Stimulated activated effector memory CD8-positive, alpha-beta T cell treated with anti-CD3 and anti-CD28 coated beads, Interleukin-12 subunit alpha, Interleukin-12 subunit beta, amount 100 ng/mL, for 72 hours (primary cell): ENCODE results near the gene SETMAR.
"Not testable (repeated sequence)": the region's sequence is repeated elsewhere in the genome, so short reads cannot be mapped to it uniquely, and the experiment has no call there.

Experiments used
- ATAC-seq: fragments of 150-1000 bp; cut with Tn5 transposase; 2 replicates; pipeline ENCODE4 v1.10.0; 2021
- DNase-seq, 2 donors: peaks; one replicate each; pipeline ENCODE4 v3.0.0; 2021 to 2022; ENCODE audit warnings: low spot score in 2 of 2
- H3K27ac Mint-ChIP-seq: one replicate; pipeline ENCODE4 v1.8.0; 2022; ENCODE audit warnings: mild to moderate bottlenecking, mixed read lengths
- H3K36me3 Mint-ChIP-seq: one replicate; pipeline ENCODE4 v1.8.0; 2022; ENCODE audit warnings: mild to moderate bottlenecking, mixed read lengths
- H3K4me1 Mint-ChIP-seq: one replicate; pipeline ENCODE4 v1.8.0; 2022; ENCODE audit warnings: mixed read lengths
- H3K4me3 Mint-ChIP-seq: one replicate; pipeline ENCODE4 v1.8.0; 2022; ENCODE audit warnings: mild to moderate bottlenecking, mixed read lengths
- H3K9me3 Mint-ChIP-seq: one replicate; pipeline ENCODE4 v1.8.0; 2022; ENCODE audit warnings: mixed read lengths

The SETMAR gene

GRCh38 chr3:4305210-4305609, 2.0 kb downstream of the SETMAR start:
- H3K27ac Mint-ChIP-seq, ATAC-seq: not testable (repeated sequence)
- H3K4me3 Mint-ChIP-seq: peak overlapping the region; percentile 17

GRCh38 chr3:4306091-4306490, 2.9 kb downstream of the SETMAR start:
- no peak for DNase-seq

More at GRCh38 chr3:4305210-4305609, 2.0 kb downstream of the SETMAR start:
- H3K9me3 Mint-ChIP-seq, H3K36me3 Mint-ChIP-seq, DNase-seq: not testable (repeated sequence)
- H3K4me1 Mint-ChIP-seq: peaks cover 22% of the 10 kb centered on the region

GRCh38 chr3:4306860-4307259, 3.7 kb downstream of the SETMAR start:
- no peaks in the 10 kb centered on the region for H3K9me3 Mint-ChIP-seq
- DNase-seq: no peak
- no peak overlapping the region for H3K4me3 Mint-ChIP-seq
- H3K4me1 Mint-ChIP-seq: peaks cover 17% of the 10 kb centered on the region
- H3K36me3 Mint-ChIP-seq: peaks cover 5% of the 10 kb centered on the region
- no peak for ATAC-seq
- no peak overlapping the region for H3K27ac Mint-ChIP-seq

More at GRCh38 chr3:4306091-4306490, 2.9 kb downstream of the SETMAR start:
- peaks cover 5% of the 10 kb centered on the region for H3K36me3 Mint-ChIP-seq
- H3K4me1 Mint-ChIP-seq: peaks cover 22% of the 10 kb centered on the region
- H3K9me3 Mint-ChIP-seq: no peaks in the 10 kb centered on the region
- H3K27ac Mint-ChIP-seq: no peak overlapping the region
- H3K4me3 Mint-ChIP-seq: no peak overlapping the region
- ATAC-seq: no peak

- Mint-ChIP-seq H3K36me3 (peaks cover 6% of the 10 kb centered on the region), H3K4me3 (no peak overlapping the region), H3K9me3 (no peaks in the 10 kb centered on the region), H3K27ac (no peak overlapping the region), H3K4me1 (peaks cover 4% of the 10 kb centered on the region)
- ATAC-seq (no peak), DNase-seq (no peak)
Measured at GRCh38 chr3:4309491-4310128, 6.4 kb downstream of the SETMAR start.

- Mint-ChIP-seq H3K4me3 (no peak overlapping the region), H3K27ac (no peak overlapping the region), H3K4me1 (no peaks in the 10 kb centered on the region), H3K36me3 (peaks cover 7% of the 10 kb centered on the region), H3K9me3 (no peaks in the 10 kb centered on the region)
- no peak for ATAC-seq
- no peak for DNase-seq
Measured at GRCh38 chr3:4310971-4311370, 7.8 kb downstream of the SETMAR start.

- H3K4me3 Mint-ChIP-seq: no peak overlapping the region
- ATAC-seq (no peak), DNase-seq (no peak)
- no peaks in the 10 kb centered on the region for H3K9me3 Mint-ChIP-seq
- H3K4me1 Mint-ChIP-seq: no peaks in the 10 kb centered on the region
- H3K27ac Mint-ChIP-seq: no peak overlapping the region
- peaks cover 12% of the 10 kb centered on the region for H3K36me3 Mint-ChIP-seq
Measured at GRCh38 chr3:4311496-4311895, 8.3 kb downstream of the SETMAR start.

- Mint-ChIP-seq H3K4me3 (no peak overlapping the region), H3K4me1 (no peaks in the 10 kb centered on the region), H3K27ac (no peak overlapping the region), H3K36me3 (peaks cover 19% of the 10 kb centered on the region), H3K9me3 (no peaks in the 10 kb centered on the region)
- no peak for ATAC-seq
- DNase-seq: no peak
Measured at GRCh38 chr3:4313606-4314293, 10.6 kb downstream of the SETMAR start.

GRCh38 chr3:4314688-4315087, 11.5 kb downstream of the SETMAR start:
- no peak for DNase-seq
- Mint-ChIP-seq H3K4me3 (no peak overlapping the region), H3K9me3 (no peaks in the 10 kb centered on the region), H3K36me3 (peaks cover 19% of the 10 kb centered on the region), H3K27ac (no peak overlapping the region), H3K4me1 (no peaks in the 10 kb centered on the region)
- ATAC-seq: no peak

- peaks cover 13% of the 10 kb centered on the region for H3K36me3 Mint-ChIP-seq
- ATAC-seq (no peak), DNase-seq (no peak)
- H3K4me1 Mint-ChIP-seq: no peaks in the 10 kb centered on the region
- no peaks in the 10 kb centered on the region for H3K9me3 Mint-ChIP-seq
- no peak overlapping the region for H3K27ac Mint-ChIP-seq
- no peak overlapping the region for H3K4me3 Mint-ChIP-seq
Measured at GRCh38 chr3:4320096-4320911, 17.1 kb downstream of the SETMAR start.

GRCh38 chr3:4321732-4322131, 18.6 kb downstream of the SETMAR start:
- peaks cover 4% of the 10 kb centered on the region for H3K36me3 Mint-ChIP-seq
- no peak overlapping the region for H3K4me3 Mint-ChIP-seq
- no peaks in the 10 kb centered on the region for H3K9me3 Mint-ChIP-seq
- no peak overlapping the region for H3K27ac Mint-ChIP-seq
- no peak for DNase-seq
- ATAC-seq: no peak
- no peaks in the 10 kb centered on the region for H3K4me1 Mint-ChIP-seq

GRCh38 chr3:4322635-4323034, 19.5 kb downstream of the SETMAR start:
- no peaks in the 10 kb centered on the region for H3K36me3 Mint-ChIP-seq
- no peak overlapping the region for H3K27ac Mint-ChIP-seq

GRCh38 chr3:4323246-4324027, 20.3 kb downstream of the SETMAR start:
- DNase-seq: no peak
- no peaks in the 10 kb centered on the region for H3K36me3 Mint-ChIP-seq
- H3K4me1 Mint-ChIP-seq: no peaks in the 10 kb centered on the region
- no peak overlapping the region for H3K27ac Mint-ChIP-seq
- no peaks in the 10 kb centered on the region for H3K9me3 Mint-ChIP-seq
- no peak overlapping the region for H3K4me3 Mint-ChIP-seq
- no peak for ATAC-seq

More at GRCh38 chr3:4322635-4323034, 19.5 kb downstream of the SETMAR start:
- ATAC-seq (no peak), DNase-seq (no peak)
- Mint-ChIP-seq H3K4me3 (no peak overlapping the region), H3K4me1 (no peaks in the 10 kb centered on the region), H3K9me3 (no peaks in the 10 kb centered on the region)

GRCh38 chr3:4326868-4327267, 23.7 kb downstream of the SETMAR start:
- no peaks in the 10 kb centered on the region for H3K4me1 Mint-ChIP-seq
- H3K4me3 Mint-ChIP-seq: no peak overlapping the region
- no peak overlapping the region for H3K27ac Mint-ChIP-seq
- H3K36me3 Mint-ChIP-seq: no peaks in the 10 kb centered on the region
- ATAC-seq (no peak), DNase-seq (no peak)
- H3K9me3 Mint-ChIP-seq: peaks cover 9% of the 10 kb centered on the region

- not testable (repeated sequence) for H3K4me3 Mint-ChIP-seq, DNase-seq, ATAC-seq, H3K4me1 Mint-ChIP-seq, H3K27ac Mint-ChIP-seq, H3K9me3 Mint-ChIP-seq, H3K36me3 Mint-ChIP-seq
Measured at GRCh38 chr3:4329806-4330205, 26.6 kb downstream of the SETMAR start.

- H3K4me3 Mint-ChIP-seq: no peak overlapping the region
- ATAC-seq (no peak), DNase-seq (no peak)
- peaks cover 9% of the 10 kb centered on the region for H3K9me3 Mint-ChIP-seq
- no peak overlapping the region for H3K27ac Mint-ChIP-seq
- H3K4me1 Mint-ChIP-seq: no peaks in the 10 kb centered on the region
- H3K36me3 Mint-ChIP-seq: no peaks in the 10 kb centered on the region
Measured at GRCh38 chr3:4332111-4332510, 28.9 kb downstream of the SETMAR start.
